PFSK-1 (cell line): ENCODE measurements around the gene CARMIL1.

Experiments used
- FOXP2 ChIP-seq: optimal IDR thresholded peaks from 2 replicates; pipeline ENCODE3; 2011; ENCODE audit warnings: borderline replicate concordance, control low read depth, inconsistent platforms; ENCODE audit not compliant: insufficient read depth; ENCODE audit errors: extremely low read length, extremely low read depth
- POLR2AphosphoS5 ChIP-seq: IDR thresholded peaks from 2 replicates; pipeline ENCODE4 v1.6.1; 2012; ENCODE audit warnings: low read depth, mild to moderate bottlenecking, control low read depth, low read length, moderate library complexity
- SIN3A ChIP-seq: IDR thresholded peaks from 2 replicates; pipeline ENCODE4 v1.6.1; 2012; ENCODE audit warnings: mild to moderate bottlenecking, low read length, moderate library complexity, borderline replicate concordance; ENCODE audit not compliant: insufficient read depth
- TAF1 ChIP-seq: IDR thresholded peaks from 2 replicates; pipeline ENCODE4 v1.6.1; 2012; ENCODE audit warnings: low read length, control low read depth, borderline replicate concordance; ENCODE audit not compliant: insufficient read depth
- TF ChIP-seq, protein P1 (sequence below), 2 experiments: IDR thresholded peaks; 2 replicates each; pipeline versions ENCODE4 v1.6.1 to v1.8.0; 2011 to 2012; ENCODE audit warnings: low read depth in 2 of 2, low read length in 2 of 2, control low read depth in 1 of 2, inconsistent platforms in 1 of 2, mild to moderate bottlenecking in 1 of 2, moderate library complexity in 1 of 2; ENCODE audit not compliant: insufficient read depth in 1 of 2

DNA sequence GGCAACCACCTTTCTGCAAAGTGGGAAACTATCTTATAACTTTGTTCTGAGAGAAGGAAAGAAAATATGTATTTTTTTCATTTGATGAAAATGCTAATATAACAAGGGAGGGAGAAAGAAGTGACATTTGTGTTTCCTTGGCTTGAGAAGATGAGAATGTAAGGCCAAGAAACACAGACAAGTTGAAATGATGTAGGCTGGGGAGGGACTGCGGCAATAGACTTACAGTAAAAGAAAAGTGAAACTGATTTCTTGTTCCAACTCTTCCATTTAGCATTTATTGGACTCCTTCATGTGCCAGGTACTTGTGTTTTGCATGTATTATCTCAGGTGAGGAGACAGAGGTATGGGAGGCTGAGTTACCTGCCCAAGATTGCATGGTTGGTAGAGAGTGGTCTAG, 130.9 kb downstream of the CARMIL1 start:
- TF ChIP-seq POLR2AphosphoS5 (no peak), SIN3A (no peak), TAF1 (no peak), FOXP2 (no peak)
- TF ChIP-seq, protein P1, sequence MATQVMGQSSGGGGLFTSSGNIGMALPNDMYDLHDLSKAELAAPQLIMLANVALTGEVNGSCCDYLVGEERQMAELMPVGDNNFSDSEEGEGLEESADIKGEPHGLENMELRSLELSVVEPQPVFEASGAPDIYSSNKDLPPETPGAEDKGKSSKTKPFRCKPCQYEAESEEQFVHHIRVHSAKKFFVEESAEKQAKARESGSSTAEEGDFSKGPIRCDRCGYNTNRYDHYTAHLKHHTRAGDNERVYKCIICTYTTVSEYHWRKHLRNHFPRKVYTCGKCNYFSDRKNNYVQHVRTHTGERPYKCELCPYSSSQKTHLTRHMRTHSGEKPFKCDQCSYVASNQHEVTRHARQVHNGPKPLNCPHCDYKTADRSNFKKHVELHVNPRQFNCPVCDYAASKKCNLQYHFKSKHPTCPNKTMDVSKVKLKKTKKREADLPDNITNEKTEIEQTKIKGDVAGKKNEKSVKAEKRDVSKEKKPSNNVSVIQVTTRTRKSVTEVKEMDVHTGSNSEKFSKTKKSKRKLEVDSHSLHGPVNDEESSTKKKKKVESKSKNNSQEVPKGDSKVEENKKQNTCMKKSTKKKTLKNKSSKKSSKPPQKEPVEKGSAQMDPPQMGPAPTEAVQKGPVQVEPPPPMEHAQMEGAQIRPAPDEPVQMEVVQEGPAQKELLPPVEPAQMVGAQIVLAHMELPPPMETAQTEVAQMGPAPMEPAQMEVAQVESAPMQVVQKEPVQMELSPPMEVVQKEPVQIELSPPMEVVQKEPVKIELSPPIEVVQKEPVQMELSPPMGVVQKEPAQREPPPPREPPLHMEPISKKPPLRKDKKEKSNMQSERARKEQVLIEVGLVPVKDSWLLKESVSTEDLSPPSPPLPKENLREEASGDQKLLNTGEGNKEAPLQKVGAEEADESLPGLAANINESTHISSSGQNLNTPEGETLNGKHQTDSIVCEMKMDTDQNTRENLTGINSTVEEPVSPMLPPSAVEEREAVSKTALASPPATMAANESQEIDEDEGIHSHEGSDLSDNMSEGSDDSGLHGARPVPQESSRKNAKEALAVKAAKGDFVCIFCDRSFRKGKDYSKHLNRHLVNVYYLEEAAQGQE (IDR thresholded peaks at IDR 0.05; ENCODE audit: insufficient read depth in 1 of 2, low read depth in 2 of 2, low read length in 2 of 2), result no peak
